Peyer's patch (tissue), 4 donors: ENCODE data around the gene B4GALT4.

Experiments
- POLR2A ChIP-seq, 2 donors: fragments of 450-650 bp; IDR thresholded peaks; one replicate each; pipeline ENCODE4 v1.5.1; 2017; ENCODE audit warnings: antibody characterized with exemption in 2 of 2, mild to moderate bottlenecking in 2 of 2, moderate library complexity in 2 of 2
- TF ChIP-seq, protein P1 (sequence below), 6 experiments: fragments of 450-650 bp in 4 of 6; fragments of 200-600 bp in 2 of 6; sonication (generic) in 1 of 6; IDR thresholded peaks; one replicate each; pipeline ENCODE4 v1.5.1; 2017 to 2019; ENCODE audit warnings: antibody characterized with exemption in 6 of 6, mild to moderate bottlenecking in 3 of 6, moderate library complexity in 1 of 6

DNA sequence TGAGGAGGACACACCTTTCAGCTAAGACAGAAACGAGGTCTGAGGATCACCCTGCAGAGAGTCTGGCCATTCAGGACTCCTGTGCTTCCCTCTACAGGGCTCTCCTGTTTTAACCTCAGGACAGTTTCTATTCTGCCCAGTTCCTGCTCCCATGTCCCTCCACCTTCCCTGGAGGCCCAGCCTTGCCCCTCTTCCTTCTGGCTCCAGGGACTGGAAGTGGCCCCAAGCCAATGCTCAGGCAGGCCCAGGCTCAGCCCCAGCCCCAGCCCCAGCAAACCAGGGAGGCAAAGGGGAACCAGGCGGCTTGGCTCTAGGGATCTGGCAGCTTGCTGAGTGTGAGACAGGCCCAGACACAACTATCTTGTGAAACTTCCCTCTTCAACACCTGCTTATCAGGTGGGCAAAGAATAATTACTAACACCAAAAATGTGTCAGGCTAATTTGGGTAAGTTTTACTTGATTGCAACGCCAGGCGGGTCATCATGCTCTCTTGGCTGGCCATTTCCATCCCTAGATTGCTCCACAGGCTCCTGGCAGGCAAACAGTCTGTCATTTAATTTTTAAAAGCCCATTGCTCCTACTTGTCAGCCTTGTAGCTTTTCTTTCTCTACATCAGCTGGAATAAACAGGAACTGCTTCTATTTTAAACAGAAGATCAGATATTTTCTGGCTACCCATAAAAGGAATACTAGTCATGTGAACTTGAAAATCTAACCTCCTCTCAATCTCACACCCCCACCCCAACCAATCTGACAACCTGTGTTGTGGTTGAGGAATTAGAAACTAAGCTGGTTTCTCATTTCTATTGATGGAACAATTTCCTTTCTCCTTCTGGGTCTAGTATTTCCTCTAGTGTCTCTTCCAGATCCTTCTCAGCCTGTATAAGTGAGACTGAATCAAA, 33.8 kb downstream of the B4GALT4 start:
- TF ChIP-seq, protein P1, sequence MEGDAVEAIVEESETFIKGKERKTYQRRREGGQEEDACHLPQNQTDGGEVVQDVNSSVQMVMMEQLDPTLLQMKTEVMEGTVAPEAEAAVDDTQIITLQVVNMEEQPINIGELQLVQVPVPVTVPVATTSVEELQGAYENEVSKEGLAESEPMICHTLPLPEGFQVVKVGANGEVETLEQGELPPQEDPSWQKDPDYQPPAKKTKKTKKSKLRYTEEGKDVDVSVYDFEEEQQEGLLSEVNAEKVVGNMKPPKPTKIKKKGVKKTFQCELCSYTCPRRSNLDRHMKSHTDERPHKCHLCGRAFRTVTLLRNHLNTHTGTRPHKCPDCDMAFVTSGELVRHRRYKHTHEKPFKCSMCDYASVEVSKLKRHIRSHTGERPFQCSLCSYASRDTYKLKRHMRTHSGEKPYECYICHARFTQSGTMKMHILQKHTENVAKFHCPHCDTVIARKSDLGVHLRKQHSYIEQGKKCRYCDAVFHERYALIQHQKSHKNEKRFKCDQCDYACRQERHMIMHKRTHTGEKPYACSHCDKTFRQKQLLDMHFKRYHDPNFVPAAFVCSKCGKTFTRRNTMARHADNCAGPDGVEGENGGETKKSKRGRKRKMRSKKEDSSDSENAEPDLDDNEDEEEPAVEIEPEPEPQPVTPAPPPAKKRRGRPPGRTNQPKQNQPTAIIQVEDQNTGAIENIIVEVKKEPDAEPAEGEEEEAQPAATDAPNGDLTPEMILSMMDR (IDR thresholded peaks at IDR 0.05): no peak
- no peak for TF ChIP-seq POLR2A (IDR thresholded peaks at IDR 0.05)
